HL-60 (cell line): Measurements from ENCODE around the gene CYP17A1.

Source experiments
- DNase-seq, 2 experiments: peaks; one replicate each; pipeline ENCODE4 v3.0.0-alpha.2; 2010 to 2020; ENCODE audit warnings: low read depth in 1 of 2, low spot score in 1 of 2
- H3K27ac ChIP-seq: fragments of 250-450 bp; sonication (Bioruptor Pico); replicated peaks from 2 replicates; pipeline ENCODE4 v1.5.1; 2020; ENCODE audit warnings: mild to moderate bottlenecking, moderate library complexity
- H3K27me3 ChIP-seq: fragments of 250-450 bp; sonication (Bioruptor Pico); 2 replicates; pipeline ENCODE4 v1.5.1; 2021; ENCODE audit warnings: mild to moderate bottlenecking, moderate library complexity; ENCODE audit not compliant: insufficient read depth, poor library complexity, severe bottlenecking
- H3K4me3 ChIP-seq: replicated peaks from 2 replicates; pipeline ENCODE4 v1.5.1; 2011; ENCODE audit warnings: mild to moderate bottlenecking, control low read depth, low read length; ENCODE audit not compliant: insufficient read depth
- GABPA ChIP-seq: IDR thresholded peaks from 2 replicates; pipeline ENCODE4 v1.6.1; 2012; ENCODE audit warnings: low read depth
- POLR2AphosphoS5 ChIP-seq: IDR thresholded peaks from 2 replicates; pipeline ENCODE4 v1.6.1; 2012; ENCODE audit warnings: low read depth
- SPI1 ChIP-seq: IDR thresholded peaks from 2 replicates; pipeline ENCODE4 v1.6.1; 2012; ENCODE audit warnings: low read depth, mild to moderate bottlenecking, borderline replicate concordance
- TF ChIP-seq, protein P1 (sequence below): IDR thresholded peaks from 2 replicates; pipeline ENCODE4 v1.6.1; 2012; ENCODE audit warnings: low read depth; ENCODE audit not compliant: insufficient replicate concordance
- TF ChIP-seq, protein P2 (sequence below): IDR thresholded peaks from one replicate; pipeline ENCODE4 v1.5.1; 2011; ENCODE audit warnings: low read length, control low read depth, inconsistent platforms; ENCODE audit not compliant: insufficient read depth

CYP17A1 gene

DNA sequence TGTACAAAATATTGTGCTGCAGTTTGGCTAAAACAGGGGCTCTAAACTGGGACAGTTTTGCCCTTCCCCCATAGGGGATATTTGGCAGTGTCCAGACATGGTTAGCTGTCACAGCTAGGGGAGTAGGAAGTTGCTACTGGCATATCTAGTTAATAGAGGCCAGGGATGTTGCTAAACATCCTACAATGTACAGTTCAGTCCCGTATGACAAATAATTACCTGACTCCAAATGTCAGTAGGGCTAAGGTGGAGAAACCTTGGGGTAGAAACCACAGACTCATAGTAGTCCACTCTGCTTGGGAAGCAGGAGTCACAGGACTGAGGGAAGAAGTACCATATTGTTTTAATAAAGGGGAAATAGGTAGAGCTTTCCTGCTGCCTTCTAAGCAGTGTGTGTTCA lies 53.6 kb downstream of the CYP17A1 start:
- TF ChIP-seq, protein P1, sequence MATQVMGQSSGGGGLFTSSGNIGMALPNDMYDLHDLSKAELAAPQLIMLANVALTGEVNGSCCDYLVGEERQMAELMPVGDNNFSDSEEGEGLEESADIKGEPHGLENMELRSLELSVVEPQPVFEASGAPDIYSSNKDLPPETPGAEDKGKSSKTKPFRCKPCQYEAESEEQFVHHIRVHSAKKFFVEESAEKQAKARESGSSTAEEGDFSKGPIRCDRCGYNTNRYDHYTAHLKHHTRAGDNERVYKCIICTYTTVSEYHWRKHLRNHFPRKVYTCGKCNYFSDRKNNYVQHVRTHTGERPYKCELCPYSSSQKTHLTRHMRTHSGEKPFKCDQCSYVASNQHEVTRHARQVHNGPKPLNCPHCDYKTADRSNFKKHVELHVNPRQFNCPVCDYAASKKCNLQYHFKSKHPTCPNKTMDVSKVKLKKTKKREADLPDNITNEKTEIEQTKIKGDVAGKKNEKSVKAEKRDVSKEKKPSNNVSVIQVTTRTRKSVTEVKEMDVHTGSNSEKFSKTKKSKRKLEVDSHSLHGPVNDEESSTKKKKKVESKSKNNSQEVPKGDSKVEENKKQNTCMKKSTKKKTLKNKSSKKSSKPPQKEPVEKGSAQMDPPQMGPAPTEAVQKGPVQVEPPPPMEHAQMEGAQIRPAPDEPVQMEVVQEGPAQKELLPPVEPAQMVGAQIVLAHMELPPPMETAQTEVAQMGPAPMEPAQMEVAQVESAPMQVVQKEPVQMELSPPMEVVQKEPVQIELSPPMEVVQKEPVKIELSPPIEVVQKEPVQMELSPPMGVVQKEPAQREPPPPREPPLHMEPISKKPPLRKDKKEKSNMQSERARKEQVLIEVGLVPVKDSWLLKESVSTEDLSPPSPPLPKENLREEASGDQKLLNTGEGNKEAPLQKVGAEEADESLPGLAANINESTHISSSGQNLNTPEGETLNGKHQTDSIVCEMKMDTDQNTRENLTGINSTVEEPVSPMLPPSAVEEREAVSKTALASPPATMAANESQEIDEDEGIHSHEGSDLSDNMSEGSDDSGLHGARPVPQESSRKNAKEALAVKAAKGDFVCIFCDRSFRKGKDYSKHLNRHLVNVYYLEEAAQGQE: no peak
- TF ChIP-seq SPI1 (no peak), GABPA (no peak), POLR2AphosphoS5 (no peak)
- TF ChIP-seq, protein P2, sequence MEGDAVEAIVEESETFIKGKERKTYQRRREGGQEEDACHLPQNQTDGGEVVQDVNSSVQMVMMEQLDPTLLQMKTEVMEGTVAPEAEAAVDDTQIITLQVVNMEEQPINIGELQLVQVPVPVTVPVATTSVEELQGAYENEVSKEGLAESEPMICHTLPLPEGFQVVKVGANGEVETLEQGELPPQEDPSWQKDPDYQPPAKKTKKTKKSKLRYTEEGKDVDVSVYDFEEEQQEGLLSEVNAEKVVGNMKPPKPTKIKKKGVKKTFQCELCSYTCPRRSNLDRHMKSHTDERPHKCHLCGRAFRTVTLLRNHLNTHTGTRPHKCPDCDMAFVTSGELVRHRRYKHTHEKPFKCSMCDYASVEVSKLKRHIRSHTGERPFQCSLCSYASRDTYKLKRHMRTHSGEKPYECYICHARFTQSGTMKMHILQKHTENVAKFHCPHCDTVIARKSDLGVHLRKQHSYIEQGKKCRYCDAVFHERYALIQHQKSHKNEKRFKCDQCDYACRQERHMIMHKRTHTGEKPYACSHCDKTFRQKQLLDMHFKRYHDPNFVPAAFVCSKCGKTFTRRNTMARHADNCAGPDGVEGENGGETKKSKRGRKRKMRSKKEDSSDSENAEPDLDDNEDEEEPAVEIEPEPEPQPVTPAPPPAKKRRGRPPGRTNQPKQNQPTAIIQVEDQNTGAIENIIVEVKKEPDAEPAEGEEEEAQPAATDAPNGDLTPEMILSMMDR: no peak
- peak in 1 of 2 experiments; percentile 32 for DNase-seq
- H3K27me3 ChIP-seq: no peaks in the 10 kb centered on the region
- no peak overlapping the region for H3K27ac ChIP-seq
- H3K4me3 ChIP-seq: no peak overlapping the region

DNA sequence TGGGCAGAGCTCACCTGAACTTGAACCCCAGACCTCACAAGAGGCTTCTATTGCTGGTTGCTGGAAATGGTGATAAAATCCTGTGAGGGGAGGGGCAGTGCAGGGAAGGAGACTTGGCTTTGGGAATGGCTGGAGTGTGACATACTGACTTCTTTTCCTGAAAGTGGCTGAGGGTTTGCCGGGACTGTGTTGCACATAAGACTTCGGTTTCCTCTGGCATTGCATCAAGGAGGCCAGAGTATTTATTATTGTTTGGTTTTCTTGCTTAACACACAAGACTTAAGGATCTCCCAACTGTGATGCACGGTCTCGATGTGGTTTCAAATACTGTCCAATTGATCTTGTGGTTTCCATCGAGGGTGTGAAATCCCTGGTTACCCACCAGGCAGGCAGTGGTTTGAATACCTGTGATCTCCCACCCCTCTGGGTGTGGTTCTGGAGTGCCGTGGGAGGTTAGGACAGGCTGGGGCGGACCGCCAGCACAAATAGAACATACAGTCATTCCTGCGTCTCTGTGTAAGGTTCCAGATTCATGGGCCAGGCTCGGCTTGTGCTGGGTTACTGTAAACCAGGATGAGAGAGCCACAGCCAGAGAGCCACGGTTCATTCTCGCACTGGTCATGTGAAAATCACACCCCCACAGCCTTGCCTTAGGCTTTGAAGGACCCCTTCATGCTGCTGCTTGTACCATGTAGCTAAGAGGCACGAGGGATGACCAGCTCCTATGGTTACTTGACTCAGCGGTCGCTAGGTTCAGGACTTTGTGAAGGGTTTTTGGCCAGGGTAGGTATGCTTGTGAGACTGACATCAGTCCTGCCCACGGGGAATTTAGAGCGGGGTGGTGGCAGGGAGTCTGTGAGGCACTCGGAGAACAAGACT lies 54.3 kb downstream of the CYP17A1 start:
- H3K27ac ChIP-seq: 0 out of 2 replicates have a peak overlapping the region, but pooled peaks have one; percentile 9

DNA sequence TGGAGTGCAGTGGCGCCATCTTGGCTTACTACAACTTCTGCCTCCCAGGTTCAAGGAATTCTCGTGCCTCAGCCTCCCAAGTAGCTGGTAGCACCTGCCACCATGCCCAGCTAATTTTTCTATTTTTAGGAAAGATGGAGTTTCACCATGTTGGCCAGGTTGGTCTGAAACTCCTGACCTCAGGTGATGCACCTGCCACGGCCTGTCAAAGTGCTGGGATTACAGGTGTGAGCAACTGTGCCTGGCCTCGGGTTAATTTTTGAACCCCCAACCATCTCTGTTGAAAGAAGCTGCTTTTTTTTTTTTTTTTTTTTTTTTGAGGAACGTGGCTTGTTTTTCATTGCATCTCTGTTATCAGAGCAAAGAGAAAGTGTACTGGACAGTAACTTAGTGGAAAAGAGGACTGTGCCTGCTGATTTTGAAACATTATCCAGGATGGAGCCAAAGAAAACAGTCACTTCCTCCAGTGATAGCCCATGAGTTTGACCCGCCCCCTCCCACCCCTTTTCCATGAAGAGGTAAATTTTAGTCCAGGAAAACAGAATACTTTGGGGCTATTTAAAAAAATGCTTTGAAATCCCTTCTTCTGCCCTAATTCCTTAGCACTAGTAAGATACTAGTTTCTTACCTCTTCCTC lies 55.2 kb downstream of the CYP17A1 start:
- Histone ChIP-seq H3K27me3 (no peaks in the 10 kb centered on the region), H3K4me3 (no peak overlapping the region), H3K27ac (no peak overlapping the region)
- DNase-seq: no peak
- TF ChIP-seq, protein P2: no peak
- no peak for TF ChIP-seq GABPA
- TF ChIP-seq, protein P1: no peak
- TF ChIP-seq POLR2AphosphoS5: no peak
- no peak for TF ChIP-seq SPI1

More for the DNA sequence above, 54.3 kb downstream of the CYP17A1 start:
- Histone ChIP-seq H3K4me3 (no peak overlapping the region), H3K27me3 (no peaks in the 10 kb centered on the region)
- TF ChIP-seq POLR2AphosphoS5 (no peak), GABPA (no peak), SPI1 (no peak)
- TF ChIP-seq, protein P1: no peak
- TF ChIP-seq, protein P2: no peak
- no peak for DNase-seq
